ENCODE results near the gene ANKRD40. TPM values are rescaled to one million over a fixed set of nuclear protein-coding genes. Genes with fewer than 3 reads are reported as not detected.

Gene ANKRD40
- total and polyA plus RNA-seq, 9 of the 15 experiments (the other 6 are each of a cell fraction or from before 2014, with no cell fraction given), result 9.0 to 28.9 (median 27.7) TPM

- TF ChIP-seq NEUROD1 (IDR thresholded peaks at IDR 0.05; ENCODE audit: borderline replicate concordance, low read depth, low read length, partially characterized antibody) (peak; percentile 24), PYGO2 (tag; IDR thresholded peaks at IDR 0.05) (0 out of 2 replicates have a peak, but pooled peaks have one; percentile 9)
These were observed 46.8 kb downstream of the ANKRD40 start (continued) for GRCh38 chr17:50660887-50661345.

DNA sequence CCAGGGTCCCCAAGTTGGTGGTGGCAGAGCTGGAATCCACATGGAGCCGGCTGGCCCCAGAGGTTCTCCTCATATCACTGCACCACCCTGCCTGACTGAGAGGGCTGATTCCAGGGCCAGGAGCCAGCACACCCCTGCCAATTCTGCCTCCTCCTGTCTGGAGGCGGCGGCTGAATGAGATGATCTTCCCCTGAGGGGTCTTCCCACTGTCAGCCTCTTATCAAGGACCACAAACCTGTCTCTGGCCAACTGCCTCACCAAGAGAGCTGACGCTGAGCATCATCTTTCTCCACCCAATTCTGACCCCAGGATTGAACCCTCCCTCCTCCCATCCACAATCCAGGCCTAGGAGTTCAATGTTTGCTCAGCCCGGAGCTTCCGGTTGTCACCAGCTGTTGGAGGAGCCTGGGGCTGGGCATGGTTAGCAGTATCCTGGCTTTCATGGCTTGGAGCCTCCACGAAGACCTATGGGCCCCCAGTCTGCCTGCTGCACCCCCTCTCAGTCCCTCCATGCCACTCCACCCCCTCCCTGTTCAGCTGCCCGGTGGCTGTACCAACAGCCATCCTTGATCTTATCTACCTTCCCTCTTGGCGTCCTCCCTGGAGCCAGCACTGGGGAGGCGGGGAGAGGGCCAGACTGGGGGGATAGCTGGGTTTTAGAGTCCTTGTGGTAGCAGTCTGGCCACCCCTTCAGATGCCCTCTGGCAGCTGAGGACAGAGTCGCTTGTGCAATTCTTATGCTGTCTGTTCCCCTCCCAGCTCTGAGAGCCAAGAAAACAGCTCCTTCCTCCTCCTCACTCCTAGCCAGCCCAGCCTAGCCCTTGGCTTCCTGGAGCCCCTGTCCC lies 47.5 kb downstream of the ANKRD40 start:
- Histone ChIP-seq H3K4me1 (replicated peaks in 1 of 2; ENCODE audit: control insufficient read depth in 2 of 2, insufficient read depth in 2 of 2, low read length in 2 of 2) (peaks cover 58 to 61% of the 10 kb centered on the region in 2 experiments), H3K4me2 (ENCODE audit: insufficient read depth, low read length) (no peak overlapping the region), H3K27ac (ENCODE audit: extremely low read depth, low read depth, low read length) (peak overlapping the region; percentile 95), H3K79me2 (ENCODE audit: control insufficient read depth, insufficient read depth, low read length) (no peaks in the 10 kb centered on the region), H3K9ac (ENCODE audit: insufficient read depth in 1 of 2, low read depth in 2 of 2, low read length in 2 of 2) (peak overlapping the region; percentile 58 to 83), H3K9me1 (ENCODE audit: control insufficient read depth, insufficient read depth, low read length) (peaks cover 8% of the 10 kb centered on the region), H2AFZ (ENCODE audit: low read depth, low read length) (peak overlapping the region; percentile 81), H3K27me3 (ENCODE audit: control insufficient read depth in 2 of 2, insufficient read depth in 2 of 2, low read length in 2 of 2) (no peaks in the 10 kb centered on the region; a peak in 1 of 5 replicates), H3K9me3 (replicated peaks; ENCODE audit: control insufficient read depth, insufficient read depth, low read depth, low read length) (no peaks in the 10 kb centered on the region), H3K36me3 (ENCODE audit: control insufficient read depth, insufficient read depth, low read length) (no peaks in the 10 kb centered on the region), H4K20me1 (replicated peaks; ENCODE audit: control insufficient read depth, insufficient read depth, low read length) (no peaks in the 10 kb centered on the region), H3K4me3 (no peak overlapping the region)
- in situ Hi-C loops (cut with MboI) (no loop called here), intact Hi-C loops (cut with micrococcal nuclease) (no loop called here)
- 27% methylated on average over 11 of the region's 11 CpGs for WGBS (ENCODE audit: insufficient coverage, low coverage, missing lambda C conversion rate)
- ATAC-seq (no peak), FAIRE-seq (peak; percentile 62), DNase-seq (ENCODE audit: extremely low read depth in 1 of 4, low spot score in 3 of 4) (peak; percentile 43 to 68 (median 58))
- POLR2A ChIA-PET, result interaction anchor here (0.6 to 2.1 kb wide), 5 partner anchors 14 to 558 kb away, joined by 3 to 6 read pairs (median 3); partner anchors contain the start of gene LUC7L3
- CTCF ChIA-PET (ENCODE audit: low intra/inter-chr PET ratio), result no interaction called here
- BruUV-seq (replicated peaks), result no TSS peak
- TF ChIP-seq EGR1 (conservative IDR thresholded peaks at IDR 0.05) (no peak), ZNF717 (CRISPR knock-in tag; IDR thresholded peaks at IDR 0.05) (no peak), SIN3B (IDR thresholded peaks at IDR 0.05; ENCODE audit: low read depth) (no peak), ZNF589 (CRISPR knock-in tag; IDR thresholded peaks at IDR 0.05; ENCODE audit: low read depth) (0 out of 2 replicates have a peak, but pooled peaks have one; percentile 42), ZNF140 (CRISPR knock-in tag; IDR thresholded peaks at IDR 0.05) (no peak), NONO (IDR thresholded peaks at IDR 0.05; ENCODE audit: low read depth in 2 of 2, low read length in 1 of 2) (no peak), ATF1 (CRISPR knock-in tag; IDR thresholded peaks at IDR 0.05) (no peak), ATF1 (tag; IDR thresholded peaks at IDR 0.05) (0 out of 2 replicates have a peak, but pooled peaks have one; percentile 15), TSHZ1 (CRISPR knock-in tag; IDR thresholded peaks at IDR 0.05) (no peak), CBX8 (IDR thresholded peaks at IDR 0.05; ENCODE audit: borderline replicate concordance, extremely low read depth, low read depth, low read length, poor library complexity, severe bottlenecking) (no peak)
